ENCODE measurements around the gene RNFT2. TPM values are rescaled to one million over a fixed set of nuclear protein-coding genes. Genes with fewer than 3 reads are reported as not detected.
"Not testable (repeated sequence)": the region's sequence is repeated elsewhere in the genome, so short reads cannot be mapped to it uniquely, and the experiment has no call there.

The RNFT2 gene
- total RNA-seq, 1 donor from 2014 or later = 1.0 TPM

- Histone ChIP-seq H3K4me3 (ENCODE audit: low read length in 3 of 3) (no peak overlapping the region), H3K4me1 (ENCODE audit: control insufficient read depth in 3 of 3, insufficient read depth in 3 of 3, low read length in 3 of 3) (no peaks in the 10 kb centered on the region), H3K36me3 (ENCODE audit: control insufficient read depth in 3 of 3, insufficient read depth in 3 of 3, low read length in 3 of 3) (no peaks in the 10 kb centered on the region), H3K9ac (ENCODE audit: low read depth in 1 of 3, low read length in 3 of 3) (no peak overlapping the region), H3K27me3 (ENCODE audit: control insufficient read depth in 3 of 3, insufficient read depth in 3 of 3, low read length in 3 of 3) (no peaks in the 10 kb centered on the region), H3K27ac (ENCODE audit: low read depth, low read length) (no peak overlapping the region), H3K9me3 (ENCODE audit: control insufficient read depth in 3 of 3, low read length in 3 of 3) (no peaks in the 10 kb centered on the region)
These were observed 45.6 kb downstream of the RNFT2 start for GRCh38 chr12:116783525-116784237.

GRCh38 chr12:116784238-116784612 lies 46.1 kb downstream of the RNFT2 start:
- Histone ChIP-seq H3K9me3 (ENCODE audit: control insufficient read depth in 3 of 3, low read length in 3 of 3) (no peaks in the 10 kb centered on the region), H3K27me3 (ENCODE audit: control insufficient read depth in 3 of 3, insufficient read depth in 3 of 3, low read length in 3 of 3) (no peaks in the 10 kb centered on the region), H3K9ac (ENCODE audit: low read depth in 1 of 3, low read length in 3 of 3) (no peak overlapping the region), H3K27ac (ENCODE audit: low read depth, low read length) (no peak overlapping the region), H3K4me3 (ENCODE audit: low read length in 3 of 3) (no peak overlapping the region), H3K36me3 (ENCODE audit: control insufficient read depth in 3 of 3, insufficient read depth in 3 of 3, low read length in 3 of 3) (no peaks in the 10 kb centered on the region), H3K4me1 (ENCODE audit: control insufficient read depth in 3 of 3, insufficient read depth in 3 of 3, low read length in 3 of 3) (no peaks in the 10 kb centered on the region)

- H3K9me3 ChIP-seq (ENCODE audit: control insufficient read depth in 3 of 3, low read length in 3 of 3); H3K27me3 ChIP-seq (ENCODE audit: control insufficient read depth in 3 of 3, insufficient read depth in 3 of 3, low read length in 3 of 3); H3K36me3 ChIP-seq (ENCODE audit: control insufficient read depth in 3 of 3, insufficient read depth in 3 of 3, low read length in 3 of 3): not testable (repeated sequence)
These were observed 51.4 kb downstream of the RNFT2 start for GRCh38 chr12:116789562-116789961.

GRCh38 chr12:116790066-116790465 lies 52.0 kb downstream of the RNFT2 start:
- no peak overlapping the region for H3K9ac ChIP-seq (ENCODE audit: low read depth in 1 of 3, low read length in 3 of 3)
- no peaks in the 10 kb centered on the region for H3K9me3 ChIP-seq (ENCODE audit: control insufficient read depth in 3 of 3, low read length in 3 of 3)
- H3K4me1 ChIP-seq (ENCODE audit: control insufficient read depth in 3 of 3, insufficient read depth in 3 of 3, low read length in 3 of 3) = no peaks in the 10 kb centered on the region
- H3K36me3 ChIP-seq (ENCODE audit: control insufficient read depth in 3 of 3, insufficient read depth in 3 of 3, low read length in 3 of 3) = no peaks in the 10 kb centered on the region
- no peaks in the 10 kb centered on the region for H3K27me3 ChIP-seq (ENCODE audit: control insufficient read depth in 3 of 3, insufficient read depth in 3 of 3, low read length in 3 of 3)
- H3K4me3 ChIP-seq (ENCODE audit: low read length in 3 of 3) = no peak overlapping the region
- H3K27ac ChIP-seq (ENCODE audit: low read depth, low read length) = no peak overlapping the region

More at GRCh38 chr12:116789562-116789961, 51.4 kb downstream of the RNFT2 start:
- H3K4me3 ChIP-seq (ENCODE audit: low read length in 3 of 3); H3K9ac ChIP-seq (ENCODE audit: low read depth in 1 of 3, low read length in 3 of 3); H3K27ac ChIP-seq (ENCODE audit: low read depth, low read length); H3K4me1 ChIP-seq (ENCODE audit: control insufficient read depth in 3 of 3, insufficient read depth in 3 of 3, low read length in 3 of 3): not testable (repeated sequence)

- no peaks in the 10 kb centered on the region for H3K4me1 ChIP-seq (ENCODE audit: control insufficient read depth in 3 of 3, insufficient read depth in 3 of 3, low read length in 3 of 3)
These were observed 54.3 kb downstream of the RNFT2 start for GRCh38 chr12:116792403-116792802.

GRCh38 chr12:116794725-116795124 lies 56.6 kb downstream of the RNFT2 start:
- no peaks in the 10 kb centered on the region for H3K4me1 ChIP-seq (ENCODE audit: control insufficient read depth in 3 of 3, insufficient read depth in 3 of 3, low read length in 3 of 3)
- H3K9me3 ChIP-seq (ENCODE audit: control insufficient read depth in 3 of 3, low read length in 3 of 3) = peaks cover 0 to 2% (median 0%) of the 10 kb centered on the region in 3 donors
- no peak overlapping the region for H3K27ac ChIP-seq (ENCODE audit: low read depth, low read length)
- H3K4me3 ChIP-seq (ENCODE audit: low read length in 3 of 3) = no peak overlapping the region
- no peaks in the 10 kb centered on the region for H3K36me3 ChIP-seq (ENCODE audit: control insufficient read depth in 3 of 3, insufficient read depth in 3 of 3, low read length in 3 of 3)
- H3K27me3 ChIP-seq (ENCODE audit: control insufficient read depth in 3 of 3, insufficient read depth in 3 of 3, low read length in 3 of 3) = no peaks in the 10 kb centered on the region
- no peak overlapping the region for H3K9ac ChIP-seq (ENCODE audit: low read depth in 1 of 3, low read length in 3 of 3)

More at GRCh38 chr12:116792403-116792802, 54.3 kb downstream of the RNFT2 start:
- Histone ChIP-seq H3K4me3 (ENCODE audit: low read length in 3 of 3) (no peak overlapping the region), H3K9ac (ENCODE audit: low read depth in 1 of 3, low read length in 3 of 3) (no peak overlapping the region), H3K9me3 (ENCODE audit: control insufficient read depth in 3 of 3, low read length in 3 of 3) (no peaks in the 10 kb centered on the region), H3K27ac (ENCODE audit: low read depth, low read length) (no peak overlapping the region), H3K27me3 (ENCODE audit: control insufficient read depth in 3 of 3, insufficient read depth in 3 of 3, low read length in 3 of 3) (no peaks in the 10 kb centered on the region), H3K36me3 (ENCODE audit: control insufficient read depth in 3 of 3, insufficient read depth in 3 of 3, low read length in 3 of 3) (no peaks in the 10 kb centered on the region)

- Histone ChIP-seq H3K4me3 (ENCODE audit: low read length in 3 of 3) (no peak overlapping the region), H3K27ac (ENCODE audit: low read depth, low read length) (no peak overlapping the region), H3K9me3 (ENCODE audit: control insufficient read depth in 3 of 3, low read length in 3 of 3) (peaks cover 0 to 2% (median 0%) of the 10 kb centered on the region in 3 donors), H3K9ac (ENCODE audit: low read depth in 1 of 3, low read length in 3 of 3) (no peak overlapping the region), H3K27me3 (ENCODE audit: control insufficient read depth in 3 of 3, insufficient read depth in 3 of 3, low read length in 3 of 3) (no peaks in the 10 kb centered on the region), H3K36me3 (ENCODE audit: control insufficient read depth in 3 of 3, insufficient read depth in 3 of 3, low read length in 3 of 3) (no peaks in the 10 kb centered on the region), H3K4me1 (ENCODE audit: control insufficient read depth in 3 of 3, insufficient read depth in 3 of 3, low read length in 3 of 3) (no peaks in the 10 kb centered on the region)
These were observed 59.8 kb downstream of the RNFT2 start for GRCh38 chr12:116797885-116798284.

GRCh38 chr12:116798719-116799118 lies 60.6 kb downstream of the RNFT2 start:
- Histone ChIP-seq H3K9me3 (ENCODE audit: control insufficient read depth in 3 of 3, low read length in 3 of 3) (peaks cover 0 to 2% (median 0%) of the 10 kb centered on the region in 3 donors), H3K9ac (ENCODE audit: low read depth in 1 of 3, low read length in 3 of 3) (no peak overlapping the region), H3K27ac (ENCODE audit: low read depth, low read length) (no peak overlapping the region), H3K27me3 (ENCODE audit: control insufficient read depth in 3 of 3, insufficient read depth in 3 of 3, low read length in 3 of 3) (no peaks in the 10 kb centered on the region), H3K4me3 (ENCODE audit: low read length in 3 of 3) (no peak overlapping the region), H3K4me1 (ENCODE audit: control insufficient read depth in 3 of 3, insufficient read depth in 3 of 3, low read length in 3 of 3) (no peaks in the 10 kb centered on the region), H3K36me3 (ENCODE audit: control insufficient read depth in 3 of 3, insufficient read depth in 3 of 3, low read length in 3 of 3) (no peaks in the 10 kb centered on the region)

GRCh38 chr12:116799955-116800354 lies 61.8 kb downstream of the RNFT2 start:
- Histone ChIP-seq H3K27me3 (ENCODE audit: control insufficient read depth in 3 of 3, insufficient read depth in 3 of 3, low read length in 3 of 3) (no peaks in the 10 kb centered on the region), H3K4me3 (ENCODE audit: low read length in 3 of 3) (no peak overlapping the region), H3K9me3 (ENCODE audit: control insufficient read depth in 3 of 3, low read length in 3 of 3) (peaks cover 0 to 2% (median 0%) of the 10 kb centered on the region in 3 donors), H3K9ac (ENCODE audit: low read depth in 1 of 3, low read length in 3 of 3) (no peak overlapping the region), H3K36me3 (ENCODE audit: control insufficient read depth in 3 of 3, insufficient read depth in 3 of 3, low read length in 3 of 3) (no peaks in the 10 kb centered on the region), H3K4me1 (ENCODE audit: control insufficient read depth in 3 of 3, insufficient read depth in 3 of 3, low read length in 3 of 3) (no peaks in the 10 kb centered on the region), H3K27ac (ENCODE audit: low read depth, low read length) (no peak overlapping the region)

GRCh38 chr12:116800918-116801317 lies 62.8 kb downstream of the RNFT2 start:
- Histone ChIP-seq H3K4me1 (ENCODE audit: control insufficient read depth in 3 of 3, insufficient read depth in 3 of 3, low read length in 3 of 3) (no peaks in the 10 kb centered on the region), H3K27me3 (ENCODE audit: control insufficient read depth in 3 of 3, insufficient read depth in 3 of 3, low read length in 3 of 3) (no peaks in the 10 kb centered on the region), H3K27ac (ENCODE audit: low read depth, low read length) (no peak overlapping the region), H3K9me3 (ENCODE audit: control insufficient read depth in 3 of 3, low read length in 3 of 3) (peaks cover 0 to 2% (median 0%) of the 10 kb centered on the region in 3 donors), H3K9ac (ENCODE audit: low read depth in 1 of 3, low read length in 3 of 3) (no peak overlapping the region), H3K36me3 (ENCODE audit: control insufficient read depth in 3 of 3, insufficient read depth in 3 of 3, low read length in 3 of 3) (no peaks in the 10 kb centered on the region), H3K4me3 (ENCODE audit: low read length in 3 of 3) (no peak overlapping the region)

Measured in skeletal muscle tissue (tissue), 4 donors.